ENCODE data around the gene RRP36.
A peak's percentile ranks its signal among the peaks of the same experiment; 100 is the strongest.

Gene RRP36

DNA sequence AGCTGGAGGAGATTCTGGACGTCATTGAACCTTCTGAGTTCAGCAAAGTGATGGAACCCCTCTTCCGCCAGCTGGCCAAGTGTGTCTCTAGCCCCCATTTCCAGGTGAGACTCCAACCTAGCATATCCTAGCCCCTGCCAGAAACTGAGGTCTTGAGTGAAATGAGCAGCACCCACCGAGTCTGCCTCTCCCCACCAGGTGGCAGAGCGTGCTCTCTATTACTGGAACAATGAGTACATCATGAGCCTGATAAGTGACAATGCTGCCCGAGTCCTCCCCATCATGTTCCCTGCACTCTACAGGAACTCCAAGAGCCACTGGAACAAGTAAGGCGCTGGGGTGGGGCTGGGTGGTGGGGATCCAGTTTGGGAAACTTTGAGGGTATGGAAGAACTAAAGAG lies 12.3 kb upstream of the RRP36 start:
- DNase-seq: peak in 1 of 2 donors; percentile 41

DNA sequence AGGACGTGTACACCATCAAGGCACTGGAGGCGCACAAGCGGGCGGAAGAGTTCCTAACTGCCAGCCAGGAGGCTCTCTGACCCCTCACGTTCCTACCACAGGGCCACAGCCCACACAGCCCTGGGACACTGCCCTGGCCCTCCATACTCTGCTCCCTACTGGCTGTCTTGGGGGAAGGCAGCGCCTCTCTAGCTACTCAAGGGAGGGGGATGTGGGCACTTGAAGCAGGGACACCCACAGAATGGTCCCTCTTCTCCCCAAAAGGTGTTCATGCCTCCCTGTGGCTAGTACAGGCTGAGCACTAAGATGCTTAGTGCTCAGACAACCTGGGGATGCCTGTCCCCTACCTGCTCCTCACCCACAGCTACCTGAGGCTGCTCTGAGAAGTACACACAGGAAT lies 10.2 kb upstream of the RRP36 start:
- no peak for DNase-seq

DNA sequence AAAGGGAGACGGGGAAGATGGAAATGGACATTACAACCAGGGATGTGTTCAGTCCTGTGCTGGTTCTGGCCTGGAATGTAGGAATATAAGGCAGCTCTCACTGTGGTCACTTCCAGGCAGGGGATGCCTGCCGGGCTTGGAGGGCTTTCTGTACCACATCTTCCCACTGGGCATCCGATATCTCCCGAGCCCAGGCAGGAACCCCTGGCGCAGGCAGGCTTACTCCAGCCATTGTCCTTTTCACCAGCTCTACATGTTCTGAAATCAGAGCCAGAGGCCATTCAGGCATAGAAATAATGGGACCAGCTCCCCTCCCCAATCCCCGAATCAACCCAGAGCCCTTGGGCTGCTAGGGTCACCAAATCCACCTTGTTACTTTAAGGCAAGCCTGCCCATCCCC lies 9.1 kb upstream of the RRP36 start:
- DNase-seq: no peak

DNA sequence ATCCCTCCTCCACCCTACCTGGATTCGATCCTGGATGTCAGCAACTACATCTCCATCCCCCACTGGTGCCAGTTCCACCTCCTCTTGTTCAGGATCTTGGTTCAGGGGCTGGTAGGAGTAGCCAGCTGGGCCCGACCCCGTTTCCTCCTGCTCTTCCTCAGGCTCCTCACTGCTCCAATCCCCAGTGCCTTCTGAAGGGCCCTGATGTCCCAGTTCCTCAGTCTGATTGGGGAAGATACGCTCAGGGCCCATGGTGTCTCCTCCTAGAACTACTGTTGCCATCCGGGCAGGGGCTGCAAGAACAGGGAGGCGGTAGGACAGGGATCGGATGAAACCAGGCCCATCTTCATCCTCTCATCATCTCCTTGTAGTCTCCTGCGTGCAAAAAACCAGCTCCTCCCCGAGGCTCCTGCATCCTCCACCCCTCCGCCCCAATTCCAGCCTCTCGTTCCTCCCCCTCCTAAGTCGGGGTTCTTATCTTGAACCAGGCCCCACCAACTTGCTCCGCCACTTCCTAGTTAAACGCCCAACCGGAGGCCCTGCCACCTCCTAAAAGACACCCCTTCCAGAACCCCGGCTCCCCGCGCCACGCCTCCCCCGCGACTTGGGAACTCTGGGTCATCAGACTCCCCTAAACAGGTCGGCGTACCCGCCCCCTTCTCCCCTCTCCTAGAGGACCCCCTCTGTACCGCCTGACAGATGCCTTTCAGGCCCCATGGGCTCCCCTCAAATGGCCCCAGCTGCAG lies 8.2 kb upstream of the RRP36 start:
- DNase-seq: peak in 1 of 2 donors; percentile 15

DNA sequence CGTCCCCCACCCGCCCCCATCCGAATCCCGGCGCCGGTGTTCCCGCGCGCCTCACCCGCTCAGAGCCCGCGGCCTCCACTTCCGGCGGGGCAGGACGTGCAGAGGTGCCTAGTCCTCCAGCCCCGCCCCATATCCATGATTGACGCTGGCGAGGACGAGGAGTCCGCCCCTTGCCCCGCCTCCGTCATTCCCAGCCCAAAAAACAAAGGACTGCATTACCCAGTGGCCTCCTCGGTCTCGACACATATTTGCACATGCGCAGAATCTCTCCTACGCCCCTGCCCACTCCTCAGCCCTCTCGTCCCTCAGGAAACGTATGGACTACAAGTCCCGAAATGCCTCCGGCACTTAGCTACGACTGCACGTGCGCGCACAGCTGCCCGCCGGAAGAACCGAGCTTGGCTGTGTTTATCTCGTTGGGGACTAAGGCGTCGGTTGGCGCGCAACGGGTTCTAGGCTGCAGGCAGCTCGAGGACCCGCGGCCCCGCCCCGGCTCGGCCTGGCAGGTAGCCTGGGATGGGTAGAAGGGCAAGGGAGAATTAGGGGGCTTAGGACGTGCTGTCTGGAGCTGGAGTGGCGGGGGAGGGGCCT lies 7.5 kb upstream of the RRP36 start, which contains the start of the genes KLHDC3 and MEA1:
KLHDC3 (plus strand) TSS at position 407 of the 591 bp plus-strand sequence. CDS start 2,944 bp downstream, outside the sequence.
MEA1 (minus strand) TSS at position 104 of the 591 bp plus-strand sequence. CDS start 133 bp downstream, outside the sequence.
- DNase-seq: peak; percentile 99 to 100

DNA sequence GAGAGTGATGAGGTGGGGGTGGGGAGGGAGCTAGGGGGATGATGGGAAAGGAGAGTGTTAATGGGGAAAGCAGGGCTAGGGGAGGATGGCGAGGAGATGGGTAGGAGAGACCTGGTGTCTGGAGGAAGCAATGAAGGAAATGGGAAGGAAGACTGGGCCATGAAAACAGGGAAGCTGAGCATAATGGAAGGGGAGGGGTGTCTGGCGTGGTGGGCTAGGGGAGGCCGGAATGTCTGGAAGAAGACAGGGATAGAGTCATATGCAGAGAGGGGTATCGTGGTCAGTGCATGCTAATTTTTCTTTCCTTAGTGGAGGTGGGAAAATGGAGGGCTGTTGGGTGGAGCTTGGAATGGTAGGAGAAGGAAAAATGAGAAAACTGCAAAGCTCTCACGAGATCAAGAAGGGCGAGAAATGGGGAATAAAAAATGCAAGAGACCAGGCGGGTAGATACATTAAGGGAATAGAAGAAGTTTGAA lies 7.0 kb upstream of the RRP36 start:
- DNase-seq: peak in 1 of 2 donors; percentile 4

DNA sequence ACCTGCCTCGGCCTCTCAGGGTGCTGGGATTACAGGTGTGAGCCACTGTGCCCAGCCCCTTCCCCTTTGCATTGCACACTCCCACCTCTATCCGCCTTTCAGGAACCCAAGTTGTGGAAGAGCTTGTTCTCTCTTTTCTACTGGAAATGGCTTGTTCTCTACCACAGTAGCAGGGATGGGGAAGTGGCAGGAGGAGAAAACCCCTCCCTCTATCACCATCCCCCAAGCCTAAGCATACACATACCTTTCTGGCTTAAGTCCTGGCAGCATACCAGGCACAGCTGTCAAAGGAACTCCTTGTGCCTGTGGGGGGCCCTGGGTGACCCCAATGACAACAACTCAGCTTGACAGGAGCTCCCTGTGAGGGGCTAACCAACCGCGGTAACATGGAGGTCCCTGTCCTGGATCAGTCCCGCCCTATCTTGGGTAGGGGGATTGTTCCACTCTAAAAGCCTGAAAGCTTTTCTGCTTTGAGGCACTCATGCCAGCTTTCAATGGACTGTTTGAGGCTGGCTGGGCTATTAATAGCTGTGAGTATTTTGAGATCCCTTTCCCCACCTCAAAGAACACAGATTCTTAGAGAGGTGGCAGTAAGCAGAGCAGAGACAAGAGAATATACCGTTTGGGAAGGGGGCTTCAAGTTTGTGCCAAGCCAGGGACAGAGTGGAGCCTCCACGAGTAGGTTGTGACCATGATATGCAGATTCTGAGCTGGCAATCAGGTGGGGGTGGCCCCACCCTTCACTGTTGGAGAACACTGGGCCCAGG lies 5.1 kb upstream of the RRP36 start:
- peak; percentile 3 to 5 for DNase-seq

DNA sequence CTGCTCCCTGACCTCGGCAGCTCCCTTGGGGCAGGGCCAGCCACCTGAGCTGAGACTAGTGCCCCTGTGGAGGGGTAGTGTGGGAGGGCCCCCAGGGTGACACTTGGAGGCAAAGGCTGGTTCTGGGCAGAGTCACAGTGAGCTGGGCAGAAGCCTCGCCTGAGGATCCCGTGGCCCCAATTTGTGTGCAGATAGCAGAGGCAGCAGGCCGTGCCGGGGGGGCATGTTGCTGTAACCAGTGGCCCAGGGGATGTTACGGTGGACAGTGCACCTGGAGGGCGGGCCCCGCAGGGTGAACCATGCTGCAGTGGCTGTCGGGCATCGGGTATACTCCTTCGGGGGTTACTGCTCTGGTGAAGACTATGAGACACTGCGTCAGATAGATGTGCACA lies 4.5 kb upstream of the RRP36 start:
- DNase-seq: no peak

DNA sequence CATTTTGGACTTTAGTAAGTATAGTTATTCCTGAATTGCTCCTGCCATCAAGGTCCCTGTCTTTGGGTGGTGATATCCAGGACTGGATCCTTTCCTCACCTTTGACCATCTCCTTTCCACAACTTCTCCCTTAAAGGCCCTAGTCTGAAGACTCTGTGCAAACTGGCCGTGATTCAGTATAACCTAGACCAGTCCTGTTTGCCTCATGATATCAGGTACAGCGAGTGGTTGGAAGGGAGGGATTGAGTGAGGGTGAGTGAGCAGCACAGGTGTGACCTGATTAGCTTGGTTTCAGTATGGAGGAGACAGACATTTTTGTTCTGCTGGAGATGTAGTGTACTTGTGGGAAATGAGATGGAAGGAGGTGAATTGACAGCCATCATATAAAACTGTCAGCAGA lies 2.3 kb upstream of the RRP36 start:
- DNase-seq: no peak

DNA sequence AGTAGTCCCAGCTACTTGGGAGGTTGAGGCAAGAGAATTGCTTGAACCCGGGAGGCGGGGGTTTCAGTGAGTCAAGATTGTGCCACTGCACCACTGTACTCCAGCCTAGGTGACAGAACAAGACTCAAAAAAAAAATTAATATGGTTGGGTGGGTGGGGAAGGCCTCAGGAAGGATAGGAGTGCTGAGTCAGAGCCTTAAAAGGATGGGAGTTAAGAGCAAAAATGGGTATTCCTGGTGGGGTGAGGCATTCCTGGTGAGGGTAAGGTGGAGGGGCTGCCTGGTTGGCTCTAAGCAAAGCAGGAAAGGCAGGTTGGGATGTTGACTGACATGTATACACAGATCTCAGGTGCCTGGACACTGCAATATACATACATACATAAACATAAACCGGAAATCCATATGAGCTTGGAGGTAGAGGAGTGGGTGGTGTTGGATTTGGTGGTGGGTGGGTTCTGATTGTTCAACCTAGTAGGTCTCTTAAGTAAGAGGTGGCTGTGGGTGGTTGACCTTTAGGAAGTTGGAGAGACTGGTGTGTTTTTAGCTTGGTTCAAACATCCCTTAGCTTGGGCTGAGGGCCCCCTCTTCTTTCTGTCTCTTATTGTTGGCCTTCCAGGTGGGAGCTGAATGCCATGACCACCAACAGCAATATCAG lies 1.2 kb upstream of the RRP36 start:
- peak in 1 of 2 donors; percentile 16 for DNase-seq

DNA sequence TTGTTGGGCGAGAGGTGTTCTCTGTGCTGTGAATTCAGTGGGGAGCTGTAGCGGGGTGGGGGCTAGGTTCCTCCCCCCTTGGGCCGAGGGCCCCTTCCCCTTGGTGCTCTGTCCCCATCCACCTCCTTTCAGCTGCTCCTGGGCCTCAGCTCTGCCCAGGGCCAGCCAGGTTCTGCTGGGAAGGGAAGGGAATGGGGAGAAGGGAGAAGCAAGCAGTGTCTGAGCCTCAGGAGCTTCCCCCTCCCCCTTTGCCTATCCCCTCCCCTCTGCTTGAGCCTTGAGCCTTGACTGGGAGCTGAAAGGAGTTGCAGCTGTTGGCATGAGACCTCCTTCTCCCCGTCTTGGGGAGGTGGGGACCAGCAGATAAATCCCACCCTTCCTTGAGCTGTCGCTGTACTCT lies 576 bp upstream of the RRP36 start:
- no peak for DNase-seq

DNA sequence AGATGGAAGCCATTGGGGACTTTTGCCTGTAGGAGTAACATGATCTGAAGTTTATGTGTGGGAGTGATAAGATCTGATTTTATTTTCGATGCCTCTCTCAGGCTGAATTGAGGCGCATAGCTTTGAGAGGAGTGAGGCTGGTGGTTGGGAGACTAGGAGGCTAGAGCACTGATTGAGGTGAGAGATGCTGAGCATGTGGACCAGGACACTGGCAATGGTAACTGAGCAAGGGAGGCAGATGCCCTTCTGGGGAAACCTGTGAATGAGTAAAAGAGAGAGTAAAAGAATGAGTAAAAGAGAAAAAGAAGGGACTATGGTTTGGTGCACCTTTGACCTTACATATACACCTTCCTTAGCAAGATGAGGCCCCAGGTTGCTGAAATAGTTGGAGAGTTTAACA lies 3.0 kb downstream of the RRP36 start:
- no peak for DNase-seq

DNA sequence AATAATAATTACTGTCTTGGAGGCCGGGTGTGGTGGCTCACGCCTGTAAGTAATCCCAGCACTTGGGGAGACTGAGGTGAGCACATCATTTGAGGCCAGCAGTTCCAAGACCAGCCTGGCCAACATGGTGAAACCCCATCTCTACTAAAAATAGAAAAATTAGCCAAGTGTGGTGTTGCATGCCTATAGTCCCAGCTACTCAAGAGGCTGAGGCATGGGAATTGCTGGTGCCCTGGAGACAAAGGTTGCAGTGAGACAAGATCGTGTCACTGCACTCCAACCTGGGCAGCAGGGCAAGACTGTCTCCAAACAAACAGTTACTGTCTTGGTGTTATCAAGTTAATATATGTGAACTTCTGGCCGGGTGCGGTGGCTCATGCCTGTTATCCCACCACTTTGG lies 4.9 kb downstream of the RRP36 start:
- DNase-seq: no peak

DNA sequence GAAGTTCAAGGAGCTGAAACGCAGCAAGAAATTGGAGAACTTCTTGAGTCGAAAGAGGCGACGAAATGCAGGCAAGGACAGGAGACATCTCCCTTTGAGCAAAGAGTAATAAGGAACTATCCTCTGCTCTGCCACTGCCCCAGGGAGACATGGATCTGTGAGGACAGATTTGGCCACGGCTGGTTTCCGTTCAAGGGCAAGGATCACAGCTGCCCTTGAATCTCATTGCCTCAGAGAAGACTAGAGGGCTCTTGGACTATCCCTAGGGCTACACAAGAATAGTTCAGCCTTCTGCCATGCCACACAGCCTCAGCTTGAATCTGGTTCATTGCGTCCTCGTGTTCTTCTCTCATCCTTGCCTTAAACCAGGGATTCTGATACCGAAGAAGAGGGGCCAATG lies 7.7 kb downstream of the RRP36 start:
- DNase-seq: no peak

DNA sequence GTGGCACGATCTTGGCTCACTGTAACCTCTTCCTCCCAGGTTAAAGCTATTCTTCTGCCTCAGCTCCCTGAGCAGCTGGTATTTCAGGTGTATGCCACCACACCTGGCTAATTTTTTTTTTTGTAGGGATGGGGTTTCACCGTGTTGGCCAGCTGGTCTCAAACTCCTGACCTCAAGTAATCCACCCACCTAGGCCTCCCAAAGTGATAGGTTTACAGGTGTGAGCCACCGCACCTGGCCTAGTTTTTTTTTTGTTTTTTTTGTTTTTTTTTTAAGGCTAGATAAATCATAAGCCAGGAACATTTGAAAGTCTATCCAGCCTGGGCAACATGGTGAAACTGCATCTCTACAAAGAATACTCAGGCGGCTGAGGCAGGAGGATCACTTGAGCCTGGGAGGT lies 10.9 kb downstream of the RRP36 start:
- DNase-seq: no peak

DNA sequence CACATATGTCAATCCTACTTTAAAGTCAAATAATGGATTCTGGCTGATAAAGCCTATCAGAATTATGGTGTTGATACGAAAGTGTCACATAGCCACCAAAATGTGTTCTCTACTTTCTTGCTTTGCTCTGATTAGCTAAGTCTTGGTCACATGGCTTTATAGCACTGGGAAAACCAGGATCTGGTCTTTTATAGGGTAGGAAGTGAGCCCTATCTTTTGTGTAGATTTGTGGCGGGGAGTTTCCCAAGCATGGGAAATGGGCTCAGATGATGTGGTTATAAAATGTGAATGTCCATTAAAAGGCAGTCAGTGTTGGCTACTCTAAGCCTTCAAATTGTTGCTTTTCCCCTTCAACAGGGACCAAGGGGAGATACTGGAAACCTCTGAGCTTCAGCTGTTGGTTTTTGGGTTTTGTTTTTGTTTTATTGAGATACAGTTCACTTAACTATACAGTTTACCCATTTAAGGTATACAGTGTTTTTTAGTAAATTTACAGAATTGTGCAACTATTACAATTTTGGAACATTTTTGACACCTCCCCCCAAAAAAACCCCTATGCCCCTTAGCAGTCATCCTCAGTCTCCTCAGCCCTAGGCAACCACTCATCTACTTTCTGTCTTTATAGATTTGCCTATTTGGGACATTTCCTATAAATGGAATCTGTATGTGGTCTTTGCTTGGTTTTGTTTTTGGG lies 12.2 kb downstream of the RRP36 start:
- DNase-seq: peak; percentile 43 to 63

DNA sequence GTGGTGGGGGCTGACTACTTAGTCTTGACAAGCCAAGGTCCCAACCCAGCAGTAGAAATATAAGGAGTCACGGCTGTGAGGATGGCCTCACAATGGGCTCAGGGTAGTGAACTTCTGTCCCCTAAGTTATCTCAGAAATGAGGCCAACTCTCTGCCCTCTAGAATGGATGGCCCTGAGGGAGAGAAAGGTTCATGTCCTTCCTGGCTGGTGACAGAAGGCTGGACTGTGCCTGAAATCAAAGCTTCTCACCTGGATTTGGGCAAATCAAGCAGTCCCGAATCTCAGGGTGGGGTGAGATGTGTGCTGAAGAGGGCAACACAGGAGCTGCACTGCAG lies 12.7 kb downstream of the RRP36 start:
- DNase-seq: no peak

DNA sequence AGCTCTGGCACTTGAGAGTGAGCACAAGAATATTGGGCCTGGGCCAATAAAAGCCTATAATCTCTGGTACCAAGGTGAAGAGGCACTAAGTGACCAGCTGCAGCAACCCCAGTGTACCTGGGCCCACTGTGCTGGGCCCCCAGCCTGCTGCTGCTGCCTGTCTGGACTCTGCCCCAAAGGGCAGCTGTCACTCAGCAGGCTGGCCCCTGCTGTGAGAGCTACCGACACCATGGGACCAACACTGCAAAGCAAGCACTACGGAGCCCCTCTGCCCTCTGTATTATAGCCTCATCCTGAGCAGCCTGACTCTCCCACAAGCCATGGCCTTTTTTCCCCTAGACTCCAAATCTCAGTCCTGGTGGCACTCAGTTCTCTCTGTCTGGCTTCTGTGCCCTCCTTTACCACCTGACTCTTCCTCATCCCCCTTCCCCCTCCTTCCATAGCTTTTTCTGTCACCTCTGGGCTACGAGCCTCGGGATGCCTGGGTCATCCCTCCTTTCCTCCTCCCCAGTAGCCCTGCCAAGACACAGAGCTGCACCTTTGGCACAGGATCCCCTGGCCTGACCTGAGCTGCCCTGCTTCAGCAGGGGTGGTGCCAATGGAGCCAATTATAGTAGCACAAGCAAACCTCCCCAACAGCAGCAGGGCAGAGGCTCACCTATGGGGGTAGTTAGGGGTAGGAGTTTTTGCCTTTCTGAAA lies 14.2 kb downstream of the RRP36 start:
- no peak for DNase-seq

DNA sequence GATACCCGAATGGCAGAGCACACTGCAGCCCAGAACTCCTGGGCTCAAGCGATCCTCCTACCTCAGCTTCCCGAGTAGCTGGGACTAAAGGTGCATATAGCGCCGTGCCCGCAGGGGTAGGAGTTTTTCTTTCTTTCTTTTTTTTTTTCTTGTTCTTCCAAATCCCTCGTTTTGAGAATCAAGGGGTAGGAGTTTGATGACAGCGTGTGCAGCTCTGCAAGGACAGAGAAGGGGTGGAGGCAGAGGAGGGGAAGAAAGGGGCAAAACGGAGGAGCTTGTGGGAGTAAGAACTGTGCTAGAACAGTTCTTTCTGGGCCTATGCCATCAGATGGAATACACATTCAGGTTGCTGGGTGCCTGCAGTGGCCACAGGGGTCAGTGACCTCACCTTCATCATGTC lies 15.3 kb downstream of the RRP36 start:
- no peak for DNase-seq

DNA sequence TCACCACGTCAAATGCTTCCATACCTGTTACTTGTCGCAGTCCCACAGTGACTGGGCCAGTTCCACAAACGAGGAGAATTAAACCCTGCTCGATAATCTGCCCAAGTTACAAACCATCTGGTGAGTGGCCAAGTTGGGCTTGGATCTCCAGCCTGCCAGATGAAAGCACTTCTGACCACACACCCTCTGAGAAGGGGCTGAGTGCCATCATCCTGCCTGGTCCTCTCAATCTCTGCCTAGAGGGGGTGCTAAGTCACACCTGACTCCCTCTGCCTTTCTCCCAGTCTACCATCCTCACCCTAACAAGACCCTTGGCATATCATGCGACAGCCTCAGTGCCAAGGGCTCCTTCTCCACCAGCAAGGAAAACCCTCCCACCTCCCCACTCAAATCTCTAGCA lies 15.8 kb downstream of the RRP36 start:
- DNase-seq: no peak

DNA sequence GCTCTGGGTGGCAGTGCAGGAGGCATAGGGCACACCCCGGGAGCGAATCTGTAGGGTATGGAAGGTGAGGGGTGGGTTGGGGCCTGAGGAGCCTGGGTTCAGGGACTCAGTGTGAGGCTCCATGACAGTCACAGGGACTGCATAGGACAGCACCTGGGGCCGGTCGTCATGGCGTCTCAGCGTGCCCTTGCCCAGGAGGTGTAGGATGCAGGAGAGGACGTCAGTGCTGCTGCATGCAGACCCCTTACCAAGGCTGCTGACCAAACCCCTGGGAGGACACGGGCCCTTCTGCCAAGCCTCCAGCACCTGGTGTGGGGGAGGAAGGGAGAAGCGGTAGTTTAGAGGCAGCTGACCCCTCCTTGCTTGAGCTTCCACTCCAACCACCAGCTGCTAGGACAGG lies 16.3 kb downstream of the RRP36 start:
- no peak for DNase-seq

DNA sequence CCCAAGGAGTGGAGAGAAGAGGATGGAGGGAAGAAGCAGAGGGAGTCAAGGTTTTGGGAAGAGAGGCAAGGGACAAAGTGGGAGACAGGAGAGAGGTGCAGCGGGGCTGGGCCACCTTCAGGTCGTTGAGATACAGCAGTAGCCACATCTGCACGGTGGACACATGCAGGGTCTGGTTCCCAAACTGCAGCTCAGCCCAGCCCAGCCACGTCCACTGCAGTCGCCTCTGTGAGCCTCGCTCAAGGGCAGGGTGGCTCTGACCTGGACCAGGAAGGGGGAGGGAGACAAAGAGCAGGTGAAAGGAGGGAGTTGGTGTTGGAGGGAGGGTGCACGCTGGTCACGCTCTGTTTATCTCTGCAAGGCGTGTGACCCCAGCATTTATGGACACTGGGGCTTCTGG lies 17.3 kb downstream of the RRP36 start:
- DNase-seq: no peak

All from inflammatory macrophage treated with lipopolysaccharide for 1 hour (primary cell).